Measurements from ENCODE around the gene ZNF410. TPM values are rescaled to one million over a fixed set of nuclear protein-coding genes. Genes with fewer than 3 reads are reported as not detected.

ZNF410 gene
- total RNA-seq, 6 experiments from 2014 or later: 14.9 to 20.8 (median 18.3) TPM

DNA sequence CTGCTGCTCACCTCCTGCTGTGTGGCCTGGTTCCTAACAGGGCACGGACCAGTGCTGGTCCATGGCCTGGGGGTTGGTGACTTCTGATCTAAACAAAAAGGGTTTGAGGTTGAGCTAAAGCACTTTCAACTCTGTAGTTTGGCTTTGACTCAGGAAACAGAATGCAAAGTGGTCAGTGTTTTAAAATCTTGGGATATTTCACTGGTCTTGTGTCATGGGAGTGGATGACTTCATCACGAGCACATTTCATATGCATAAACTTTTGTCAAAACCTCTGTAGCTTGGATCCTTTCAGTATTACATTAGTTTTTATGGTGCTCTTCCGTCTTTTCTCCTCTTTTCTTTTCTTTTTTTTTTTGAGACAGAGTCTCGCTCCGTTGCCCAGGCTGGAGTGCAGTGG lies 37.7 kb downstream of the ZNF410 start:
- Histone ChIP-seq H3K4me1 (no peaks in the 10 kb centered on the region), H3K9me3 (no peaks in the 10 kb centered on the region), H3K27ac (no peak overlapping the region), H3K36me3 (peaks cover 6 to 86% (median 35%) of the 10 kb centered on the region in 4 donors), H3K27me3 (no peaks in the 10 kb centered on the region), H3K4me3 (no peak overlapping the region)
- no peak for TF ChIP-seq POLR2A (IDR thresholded peaks at IDR 0.05)
- TF ChIP-seq CTCF (IDR thresholded peaks at IDR 0.05): no peak
- intact Hi-C loops (cut with DNase I): no loop called here
- DNase-seq (no peak), ATAC-seq (no peak)
- 64% methylated on average over 2 of the region's 5 CpGs for WGBS (ENCODE audit: insufficient coverage, low coverage, low lambda C conversion rate, missing lambda C conversion rate)

DNA sequence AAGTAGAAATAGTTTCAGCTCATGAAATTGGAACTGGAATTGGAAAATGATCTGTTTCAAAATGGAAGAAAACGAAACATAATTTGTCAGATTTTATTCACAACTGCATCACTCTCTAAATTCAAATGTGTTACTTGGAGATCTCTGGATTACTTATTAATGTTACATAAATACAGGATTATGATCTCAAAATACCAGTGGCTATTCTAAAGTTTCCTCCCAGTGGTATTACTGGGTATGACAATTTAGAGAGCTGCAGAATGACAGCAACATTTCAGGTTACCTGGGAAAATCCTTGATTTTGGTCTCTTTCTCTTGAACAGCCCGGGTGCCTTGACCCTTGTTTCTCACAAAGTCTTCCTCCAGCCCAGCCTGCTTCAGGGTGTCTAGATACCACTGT lies 49.0 kb downstream of the ZNF410 start:
- DNase-seq: no peak
- Histone ChIP-seq H3K4me1 (no peaks in the 10 kb centered on the region), H3K27ac (no peak overlapping the region), H3K36me3 (peaks cover 0 to 35% (median 12%) of the 10 kb centered on the region in 4 donors), H3K9me3 (no peaks in the 10 kb centered on the region), H3K4me3 (no peak overlapping the region), H3K27me3 (no peaks in the 10 kb centered on the region)
- TF ChIP-seq CTCF (IDR thresholded peaks at IDR 0.05) (peak in 3 of 4 donors; percentile 15 to 39 (median 30)), POLR2A (IDR thresholded peaks at IDR 0.05) (no peak)
- peak in 2 of 4 donors; percentile 28 to 33 for ATAC-seq
- WGBS (ENCODE audit: insufficient coverage, low coverage, low lambda C conversion rate, missing lambda C conversion rate): 80% methylated on average over 1 of the region's 2 CpGs
- intact Hi-C loops (cut with DNase I): no loop called here

- Histone ChIP-seq H3K27me3 (no peaks in the 10 kb centered on the region), H3K9me3 (no peaks in the 10 kb centered on the region), H3K36me3 (peaks cover 0 to 28% (median 8%) of the 10 kb centered on the region in 4 donors), H3K4me1 (no peaks in the 10 kb centered on the region), H3K27ac (no peak overlapping the region), H3K4me3 (no peak overlapping the region)
- intact Hi-C loops (cut with DNase I): no loop called here
- no CpG with 5 or more reads among the region's 1 CpG for WGBS (ENCODE audit: insufficient coverage, low coverage, low lambda C conversion rate, missing lambda C conversion rate)
- DNase-seq: no peak
- no peak for ATAC-seq
- TF ChIP-seq CTCF (IDR thresholded peaks at IDR 0.05): no peak
- TF ChIP-seq POLR2A (IDR thresholded peaks at IDR 0.05): no peak
These were observed 49.9 kb downstream of the ZNF410 start for GRCh38 chr14:73936548-73936947.

GRCh38 chr14:73937012-73937411 lies 50.4 kb downstream of the ZNF410 start:
- Histone ChIP-seq H3K36me3 (peaks cover 0 to 23% (median 5%) of the 10 kb centered on the region in 4 donors), H3K27me3 (no peaks in the 10 kb centered on the region), H3K9me3 (no peaks in the 10 kb centered on the region), H3K27ac (no peak overlapping the region), H3K4me3 (no peak overlapping the region), H3K4me1 (no peaks in the 10 kb centered on the region)
- WGBS (ENCODE audit: insufficient coverage, low coverage, low lambda C conversion rate, missing lambda C conversion rate): 83% methylated on average over 1 of the region's 2 CpGs
- intact Hi-C loops (cut with DNase I): no loop called here
- DNase-seq (no peak), ATAC-seq (no peak)
- no peak for TF ChIP-seq CTCF (IDR thresholded peaks at IDR 0.05)
- no peak for TF ChIP-seq POLR2A (IDR thresholded peaks at IDR 0.05)

DNA sequence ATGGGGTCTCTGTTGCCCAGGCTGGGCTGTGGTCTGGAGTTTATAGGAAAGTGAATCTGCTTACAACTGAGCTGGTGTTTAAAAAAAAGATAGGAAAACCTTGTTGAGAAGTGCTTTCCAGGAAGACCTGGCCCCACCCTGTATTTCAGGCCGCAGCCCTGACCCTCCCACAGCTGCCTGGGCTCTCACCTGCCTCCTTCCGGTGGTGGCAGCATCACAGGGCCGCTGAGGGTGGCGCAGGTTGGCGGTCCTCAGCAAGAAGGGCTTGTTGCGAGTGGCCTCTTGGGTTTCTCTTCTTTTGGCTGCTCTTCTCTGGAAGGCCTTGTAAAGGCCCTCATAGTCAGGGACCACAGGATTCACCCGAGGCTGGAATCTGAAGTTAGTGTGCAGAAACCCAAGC lies 55.5 kb downstream of the ZNF410 start:
- no peak for TF ChIP-seq CTCF (IDR thresholded peaks at IDR 0.05)
- no peak for TF ChIP-seq POLR2A (IDR thresholded peaks at IDR 0.05)
- no peak for DNase-seq
- Histone ChIP-seq H3K4me3 (no peak overlapping the region), H3K9me3 (no peaks in the 10 kb centered on the region), H3K4me1 (peaks cover 0 to 8% (median 0%) of the 10 kb centered on the region in 4 donors), H3K36me3 (no peaks in the 10 kb centered on the region), H3K27me3 (no peaks in the 10 kb centered on the region), H3K27ac (no peak overlapping the region)
- intact Hi-C loops (cut with DNase I): no loop called here
- no peak for ATAC-seq
- 50% methylated on average over 1 of the region's 7 CpGs for WGBS (ENCODE audit: insufficient coverage, low coverage, low lambda C conversion rate, missing lambda C conversion rate)
